DMS114 treated with DMSO at 0.1 percent for 48 hours (cell line): ENCODE measurements around the gene SORCS2.

Source experiments
- DNase-seq: peaks from one replicate; lab custom pipeline; 2025; ENCODE audit not compliant: unreplicated experiment; lab: John Stamatoyannopoulos, UW

SORCS2 gene

DNA sequence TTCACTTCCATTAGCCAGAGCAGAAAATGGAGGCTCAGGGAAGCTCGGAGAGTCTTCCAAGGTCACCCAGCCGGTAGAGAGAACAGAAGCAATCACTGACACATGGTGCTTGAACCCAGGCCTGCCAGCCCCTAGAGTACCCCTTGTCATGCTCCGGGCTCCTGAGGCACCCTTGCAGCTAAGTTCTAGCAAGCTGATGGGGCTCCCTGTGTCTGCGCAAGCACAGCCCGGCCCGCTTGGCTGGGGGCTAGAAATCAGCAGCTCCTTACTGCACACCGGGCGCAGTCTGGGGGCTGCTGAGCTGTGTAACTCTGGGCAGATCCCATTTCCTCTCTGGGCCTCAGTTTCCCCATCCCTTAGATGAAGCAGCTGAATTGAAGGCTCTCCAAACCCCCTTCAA, 344.5 kb downstream of the SORCS2 start:
- DNase-seq: no peak

DNA sequence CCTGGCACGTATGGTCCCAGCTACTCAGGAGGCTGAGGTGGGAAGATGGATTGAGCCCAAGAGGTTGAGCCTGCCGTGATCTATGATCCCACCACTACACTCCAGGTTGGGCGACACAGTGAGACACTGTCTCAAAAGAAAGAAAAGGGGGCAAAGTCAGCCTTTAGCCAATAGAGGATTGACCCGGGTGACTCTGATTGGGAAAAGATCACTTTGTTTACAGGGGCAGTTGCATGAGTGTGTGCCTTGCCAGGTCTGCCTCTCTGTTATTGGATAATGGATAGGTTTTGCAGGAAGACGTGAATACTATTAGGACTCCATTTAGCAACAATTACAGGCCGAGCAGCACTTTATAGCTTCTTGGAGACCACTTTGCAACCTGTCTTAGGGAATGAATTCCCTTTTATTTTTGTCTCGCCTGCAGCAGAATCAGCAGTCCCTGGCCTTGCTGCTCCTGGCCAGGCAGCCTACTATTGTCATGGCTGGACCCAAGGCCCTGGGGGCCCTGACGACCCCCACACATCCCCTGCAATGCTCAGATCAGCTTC, 345.6 kb downstream of the SORCS2 start:
- DNase-seq: no peak

GRCh38 chr4:7538518-7538917, 346.2 kb downstream of the SORCS2 start:
- DNase-seq: no peak

DNA sequence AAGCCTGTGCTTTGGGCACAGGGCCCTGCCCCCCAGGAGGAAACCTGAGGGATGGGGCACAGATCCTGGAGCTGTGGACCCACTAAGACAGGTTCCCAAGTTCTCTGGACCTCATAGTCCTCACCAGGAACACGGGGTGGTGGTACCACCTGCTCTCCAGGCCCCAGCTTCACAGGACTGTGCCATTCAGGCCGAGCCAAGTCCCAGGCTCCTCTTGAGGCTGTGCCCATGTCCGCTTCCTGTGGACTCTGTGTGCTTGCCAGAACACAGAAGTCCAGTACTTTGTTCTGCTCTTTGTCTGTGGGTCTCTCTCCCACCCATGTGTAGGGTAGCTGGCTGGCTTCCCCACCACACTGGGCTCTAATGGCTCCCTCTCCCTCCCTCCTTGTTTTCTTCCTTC, 346.8 kb downstream of the SORCS2 start:
- no peak for DNase-seq

GRCh38 chr4:7539659-7540058, 347.3 kb downstream of the SORCS2 start:
- DNase-seq: no peak

GRCh38 chr4:7540206-7540605, 347.9 kb downstream of the SORCS2 start:
- no peak for DNase-seq

DNA sequence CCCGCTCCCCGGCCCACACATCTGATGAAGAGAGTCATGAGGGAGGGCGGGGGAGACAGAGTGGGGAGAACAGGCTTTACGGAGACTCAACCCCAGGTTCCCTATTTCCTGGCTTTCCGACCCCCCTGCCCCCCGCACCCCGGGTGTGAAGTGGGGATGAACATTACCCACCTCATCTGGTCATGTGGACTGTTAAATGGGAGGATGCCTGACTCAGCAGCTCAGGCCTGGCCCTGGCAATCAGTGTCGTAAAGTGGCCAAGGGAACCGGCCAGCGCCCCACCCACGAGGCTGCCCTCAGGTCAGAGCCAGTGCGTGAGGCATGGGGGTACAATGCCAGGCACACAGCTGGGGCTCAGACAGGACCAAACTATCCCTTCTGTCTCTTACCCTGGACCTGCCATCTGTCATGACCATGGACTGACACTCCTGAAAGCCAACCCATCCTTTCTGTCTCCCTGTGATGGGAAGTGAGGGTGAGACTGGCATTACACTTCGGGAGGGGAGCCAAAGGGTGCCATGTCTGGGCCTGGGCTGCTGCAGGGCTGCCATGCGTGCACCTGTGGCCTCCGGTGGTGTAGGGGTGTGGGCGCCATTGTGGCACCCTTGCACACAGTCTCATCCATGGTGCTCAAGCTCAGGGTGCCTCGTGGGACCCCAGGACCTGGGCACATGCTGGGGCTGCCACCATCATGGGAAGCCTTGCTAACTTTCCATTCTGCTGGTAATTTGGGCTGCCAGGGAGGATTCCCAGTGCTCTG, 348.5 kb downstream of the SORCS2 start:
- DNase-seq: no peak

- no peak for DNase-seq
Measured at GRCh38 chr4:7541414-7541810, 349.1 kb downstream of the SORCS2 start.

DNA sequence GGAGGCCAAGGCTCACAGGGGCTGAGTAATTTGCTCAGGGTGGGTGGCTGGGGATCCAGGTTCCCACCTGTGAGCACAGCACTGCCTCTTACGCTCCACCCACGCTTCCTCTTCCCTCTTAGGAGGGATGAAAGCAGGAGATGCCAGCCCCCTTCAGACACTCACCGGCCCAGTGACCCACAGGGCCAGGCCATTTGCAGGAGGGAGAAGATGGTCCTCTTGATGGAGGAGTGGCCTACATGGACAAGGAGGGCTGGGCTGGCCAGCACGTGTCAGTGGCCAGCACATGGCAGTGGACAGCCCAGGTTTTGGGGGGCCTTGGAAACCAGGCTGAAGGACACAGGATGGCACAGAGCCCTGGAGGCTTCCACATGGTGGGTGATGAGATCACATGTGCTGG, 350.4 kb downstream of the SORCS2 start:
- DNase-seq: no peak

DNA sequence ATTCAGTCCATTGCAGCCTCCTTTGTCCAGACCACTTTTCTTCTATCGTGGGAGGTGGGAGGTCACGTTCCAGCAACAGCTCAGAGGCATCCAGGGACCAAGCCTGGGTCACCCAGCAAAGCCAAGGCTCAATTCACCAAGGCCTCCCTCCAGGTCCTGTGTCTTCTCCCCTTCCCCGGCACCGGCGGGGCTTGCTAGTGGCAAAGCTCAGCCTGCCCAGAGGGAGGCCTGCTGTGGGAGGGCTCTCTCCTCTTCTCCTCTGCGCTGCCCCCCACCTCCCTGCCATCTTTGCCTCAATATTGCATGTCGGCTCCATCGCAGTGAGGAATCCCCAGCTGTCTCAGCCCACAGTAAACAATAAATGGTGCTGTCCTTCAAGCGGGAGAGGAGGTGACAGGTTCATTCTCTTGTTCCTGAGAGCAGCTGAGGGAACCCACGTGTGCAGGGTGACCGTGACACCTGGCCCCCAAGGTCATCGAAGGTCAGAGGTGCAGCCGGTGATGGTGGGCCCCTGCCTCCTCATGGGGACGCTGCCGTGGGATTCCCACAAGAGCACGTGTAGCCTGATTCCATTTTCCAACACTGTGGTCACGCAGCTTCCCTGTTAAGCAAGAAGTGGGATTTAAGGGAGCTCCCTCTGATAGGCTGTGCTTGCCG, 353.9 kb downstream of the SORCS2 start:
- DNase-seq: no peak

GRCh38 chr4:7546809-7547367, 354.6 kb downstream of the SORCS2 start:
- DNase-seq: no peak

DNA sequence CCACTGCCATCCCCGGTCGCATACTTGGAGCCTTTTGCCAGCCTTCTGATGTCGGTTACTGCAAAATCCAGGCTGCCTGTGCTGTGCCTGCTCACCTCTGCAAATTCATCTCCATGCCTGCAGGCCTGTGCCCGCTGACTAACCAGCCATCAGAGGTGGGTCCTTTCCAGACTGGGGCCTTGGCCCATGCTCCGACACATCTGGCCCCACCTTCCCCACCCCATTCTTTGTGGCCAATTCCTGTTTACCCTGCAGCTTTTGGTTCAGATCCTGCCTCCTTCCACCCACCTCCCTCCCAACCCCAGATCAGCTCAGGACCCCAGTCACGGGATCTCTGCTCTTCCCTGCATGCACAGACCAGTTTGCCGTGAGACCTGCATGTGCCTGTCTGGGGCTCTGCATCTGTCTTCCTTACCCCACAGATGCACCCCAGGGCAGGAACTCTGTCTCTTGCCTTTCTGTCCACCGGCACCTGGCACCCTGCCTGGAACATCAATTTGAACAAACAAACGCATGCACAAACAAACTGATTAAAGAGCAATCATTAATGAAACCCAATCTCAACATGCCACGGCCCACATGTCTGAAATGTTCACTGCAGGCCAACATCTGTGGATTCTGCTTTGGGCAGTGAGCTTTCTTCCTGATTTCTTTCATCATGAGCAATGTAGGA, 355.2 kb downstream of the SORCS2 start:
- DNase-seq: no peak

- no peak for DNase-seq
Measured at GRCh38 chr4:7549866-7550265, 357.5 kb downstream of the SORCS2 start.

GRCh38 chr4:7552466-7552865, 360.1 kb downstream of the SORCS2 start:
- no peak for DNase-seq

GRCh38 chr4:7553280-7553679, 360.9 kb downstream of the SORCS2 start:
- DNase-seq: no peak

GRCh38 chr4:7554905-7555304, 362.6 kb downstream of the SORCS2 start:
- no peak for DNase-seq

DNA sequence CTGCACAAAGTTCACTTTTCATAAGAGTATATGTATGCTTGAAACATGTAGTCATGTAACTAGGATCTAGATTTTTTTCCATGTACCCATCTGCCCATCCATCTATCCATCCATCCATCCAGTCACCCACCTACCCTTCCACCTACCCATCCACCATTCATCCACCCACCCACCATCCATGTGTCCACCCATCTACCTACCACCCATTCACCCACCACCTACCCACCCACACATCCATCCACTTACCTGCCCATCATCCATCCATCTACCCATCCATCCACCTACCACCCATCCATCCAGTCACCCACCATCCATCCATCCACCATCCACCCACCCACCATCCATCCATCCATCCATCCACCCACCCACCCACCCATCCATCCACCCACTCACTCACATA, 364.2 kb downstream of the SORCS2 start:
- no peak for DNase-seq

GRCh38 chr4:7557456-7557855, 365.1 kb downstream of the SORCS2 start:
- DNase-seq: no peak

DNA sequence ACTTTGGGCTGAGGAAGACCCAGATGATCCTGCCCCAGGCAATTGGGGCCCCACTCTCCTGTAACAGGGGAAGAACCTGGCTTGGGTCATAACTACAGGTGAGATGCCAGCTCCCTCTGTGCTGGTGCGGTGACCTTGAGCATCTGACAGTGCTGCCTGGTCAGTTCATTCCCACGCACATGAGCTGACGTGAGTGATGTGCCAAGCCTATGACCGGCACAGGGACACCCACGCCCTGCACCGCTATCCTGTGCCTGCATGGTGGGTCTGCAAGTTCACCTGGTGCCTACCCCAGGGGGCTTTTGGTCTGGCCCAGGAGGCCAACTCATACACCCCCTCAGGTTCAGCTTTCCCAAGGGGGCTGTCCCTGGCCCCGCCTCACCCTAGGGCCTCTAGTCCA, 366.1 kb downstream of the SORCS2 start:
- DNase-seq: no peak

DNA sequence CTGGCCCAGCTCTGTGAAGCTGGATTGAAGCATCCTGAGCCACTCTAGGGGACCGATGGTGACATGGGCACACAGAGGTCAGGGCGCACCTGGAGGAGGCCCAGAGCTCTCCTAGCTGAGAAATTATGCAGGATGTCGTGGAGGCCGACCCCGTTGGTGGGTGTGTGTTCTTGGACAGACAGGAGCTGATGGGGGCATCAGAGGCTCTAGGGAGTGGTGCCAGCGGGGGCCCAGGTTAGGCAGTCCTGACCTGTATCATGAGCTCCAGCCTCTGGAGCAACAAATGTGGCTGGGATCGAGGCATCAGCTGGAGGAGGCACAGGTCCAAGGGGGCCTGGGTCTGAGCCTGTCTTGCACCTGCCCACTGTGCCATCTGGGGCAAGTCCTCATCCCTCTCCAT, 367.0 kb downstream of the SORCS2 start:
- no peak for DNase-seq

DNA sequence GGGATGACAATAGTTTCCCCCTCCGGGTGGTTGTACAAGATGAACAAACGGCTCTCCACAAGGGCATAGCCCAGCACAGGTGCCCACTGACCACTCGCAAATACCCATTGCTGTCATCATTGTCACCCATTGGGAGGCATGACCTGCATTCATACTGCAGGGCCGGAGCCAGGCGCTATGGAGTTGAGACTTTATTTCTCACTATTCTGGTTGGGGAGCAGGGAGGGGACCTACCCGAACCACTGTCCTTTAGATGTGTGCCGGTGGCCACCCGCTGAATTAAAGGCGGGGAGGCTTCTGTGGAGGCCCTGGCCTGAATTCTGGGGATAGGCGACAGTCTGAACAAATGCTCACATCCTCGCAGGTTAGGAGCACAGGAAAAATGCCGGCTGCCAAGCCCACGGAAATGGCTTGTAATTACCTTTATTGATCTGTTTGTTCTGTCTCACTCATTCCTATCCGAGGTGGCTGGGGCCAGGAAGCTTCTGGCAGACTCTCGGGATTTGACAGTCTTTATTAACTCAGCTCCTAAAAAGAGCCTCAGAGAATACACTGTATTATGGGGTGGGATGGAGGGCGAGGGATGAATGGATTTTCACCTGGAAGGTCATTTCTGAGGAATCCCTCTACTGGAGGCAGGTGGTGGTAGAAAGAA, 367.5 kb downstream of the SORCS2 start:
- DNase-seq: no peak
